Amniotic stem cell (primary cell): ENCODE data around the gene TBC1D19.

Experiments used
- DNase-seq: peaks from one replicate; lab custom pipeline; 2025; lab: John Stamatoyannopoulos, UW

The TBC1D19 gene

GRCh38 chr4:26782168-26782829, 198.4 kb downstream of the TBC1D19 start:
- no peak for DNase-seq

- no peak for DNase-seq
Observed at GRCh38 chr4:26782830-26783202, 198.9 kb downstream of the TBC1D19 start.

- no peak for DNase-seq
Observed at GRCh38 chr4:26784207-26784865, 200.5 kb downstream of the TBC1D19 start.

- no peak for DNase-seq
Observed at GRCh38 chr4:26785312-26785711, 201.4 kb downstream of the TBC1D19 start.

GRCh38 chr4:26785810-26786209, 201.9 kb downstream of the TBC1D19 start:
- DNase-seq: no peak

GRCh38 chr4:26786916-26787315, 203.0 kb downstream of the TBC1D19 start:
- no peak for DNase-seq

GRCh38 chr4:26787461-26788340, 203.8 kb downstream of the TBC1D19 start:
- no peak for DNase-seq

GRCh38 chr4:26788341-26788733, 204.5 kb downstream of the TBC1D19 start:
- no peak for DNase-seq

GRCh38 chr4:26789208-26789607, 205.3 kb downstream of the TBC1D19 start:
- no peak for DNase-seq

- no peak for DNase-seq
Observed at GRCh38 chr4:26791346-26791745, 207.5 kb downstream of the TBC1D19 start.

- DNase-seq: no peak
Observed at GRCh38 chr4:26792639-26793038, 208.8 kb downstream of the TBC1D19 start.

- no peak for DNase-seq
Observed at GRCh38 chr4:26793735-26794134, 209.9 kb downstream of the TBC1D19 start.

- DNase-seq: no peak
Observed at GRCh38 chr4:26796081-26796480, 212.2 kb downstream of the TBC1D19 start.

GRCh38 chr4:26802790-26803189, 218.9 kb downstream of the TBC1D19 start:
- no peak for DNase-seq

GRCh38 chr4:26803211-26803861, 219.5 kb downstream of the TBC1D19 start:
- DNase-seq: no peak

- DNase-seq: no peak
Observed at GRCh38 chr4:26804451-26804850, 220.6 kb downstream of the TBC1D19 start.

- no peak for DNase-seq
Observed at GRCh38 chr4:26804925-26805324, 221.0 kb downstream of the TBC1D19 start.
